Fibroblast of the aortic adventitia (primary cell): ENCODE data around the gene KCNK2. TPM values are rescaled to one million over a fixed set of nuclear protein-coding genes. Genes with fewer than 3 reads are reported as not detected.
A peak's percentile ranks its signal among the peaks of the same experiment; 100 is the strongest.

Experiments used
- DNase-seq: peaks from one replicate; pipeline ENCODE4 v3.0.0-alpha.2; 2010; ENCODE audit warnings: low read depth
- H3K4me3 ChIP-seq: 2 replicates; pipeline ENCODE4 v1.5.1; 2011; ENCODE audit warnings: low read depth, mild to moderate bottlenecking, control low read depth, low read length, moderate library complexity
- CTCF ChIP-seq: IDR thresholded peaks from 2 replicates; pipeline ENCODE4 v1.5.1; 2011; ENCODE audit warnings: mild to moderate bottlenecking, low read length, control low read depth, inconsistent platforms; ENCODE audit not compliant: insufficient read depth
- total RNA-seq: library from RNA; depleted of rRNA; stranded (reverse); fragments of >200 nt; gene quantifications from 2 replicates; pipeline ENCODE4 v1.2.3, GENCODE V29; 2012; ENCODE audit warnings: low replicate concordance

The KCNK2 gene
- total RNA-seq, 1 donor: 64.3 TPM

- no peak for TF ChIP-seq CTCF
- no peak overlapping the region for H3K4me3 ChIP-seq
- no peak for DNase-seq
Observed at GRCh38 chr1:215113776-215114153, 31.2 kb downstream of the KCNK2 start.

DNA sequence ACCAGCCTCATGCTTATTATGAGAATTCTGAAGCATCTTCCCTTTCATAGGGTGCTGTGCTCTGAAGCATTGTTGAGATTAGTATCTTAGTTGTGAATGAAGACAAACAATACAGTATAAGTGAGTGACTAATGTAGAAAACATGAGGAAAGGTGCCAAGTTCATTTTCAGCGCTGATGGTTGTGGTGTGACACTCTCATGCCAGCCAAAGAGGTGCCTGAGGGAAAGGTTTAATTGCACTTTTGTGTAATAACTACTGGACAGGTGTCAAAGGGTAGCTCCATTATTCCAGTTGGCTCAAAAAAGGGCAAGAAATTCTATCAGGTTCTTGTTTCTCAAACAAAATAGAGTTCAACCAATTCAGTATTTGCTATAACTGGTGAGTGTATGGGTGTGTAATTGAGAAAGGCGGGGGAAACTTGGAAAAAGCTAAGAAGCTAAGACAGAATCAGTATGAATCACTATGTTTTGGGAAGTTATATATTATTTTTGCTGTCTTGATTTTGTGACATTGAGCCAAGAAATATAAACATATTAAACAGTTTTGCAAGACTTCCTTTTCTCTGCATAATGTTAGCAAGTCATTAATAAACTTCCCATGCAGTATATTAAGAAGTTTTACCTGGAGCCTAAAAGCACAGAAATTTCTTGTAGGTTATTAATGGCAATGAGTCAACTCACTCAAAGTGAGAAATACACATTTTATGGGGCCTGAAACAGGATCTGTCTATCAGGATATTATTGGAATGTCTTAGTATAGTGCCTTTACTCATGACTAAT is 31.8 kb downstream of the KCNK2 start:
- DNase-seq: peak; percentile 92
- no peak for TF ChIP-seq CTCF
- no peak overlapping the region for H3K4me3 ChIP-seq

- no peak for TF ChIP-seq CTCF
- no peak for DNase-seq
- no peak overlapping the region for H3K4me3 ChIP-seq
Observed at GRCh38 chr1:215115760-215116159, 33.2 kb downstream of the KCNK2 start.

- no peak for TF ChIP-seq CTCF
- H3K4me3 ChIP-seq: no peak overlapping the region
- peak; percentile 86 for DNase-seq
Observed at GRCh38 chr1:215118081-215118480, 35.5 kb downstream of the KCNK2 start.

DNA sequence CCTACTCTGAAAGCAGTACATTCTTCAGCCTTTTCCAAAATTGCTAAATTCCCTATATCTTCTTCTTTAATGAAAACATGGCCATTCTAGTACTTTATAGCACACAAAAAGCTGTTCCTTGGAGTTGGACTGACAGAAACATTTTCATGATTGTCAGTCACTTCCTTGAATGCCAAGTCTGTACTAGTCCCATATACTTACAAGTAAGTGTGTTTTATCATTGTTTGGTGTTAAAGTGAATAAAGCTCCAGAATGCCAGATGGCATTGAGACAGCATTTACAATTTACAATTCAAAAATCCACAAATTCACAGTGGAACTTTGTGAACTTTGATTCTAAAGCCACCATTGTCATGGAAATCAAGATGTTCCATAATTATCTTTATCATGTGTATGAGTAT is 36.5 kb downstream of the KCNK2 start:
- no peak for TF ChIP-seq CTCF
- no peak for DNase-seq
- H3K4me3 ChIP-seq: no peak overlapping the region

- peak; percentile 70 for DNase-seq
- H3K4me3 ChIP-seq: no peak overlapping the region
- no peak for TF ChIP-seq CTCF
Observed at GRCh38 chr1:215119719-215120365, 37.3 kb downstream of the KCNK2 start.
